Activated naive CD8-positive, alpha-beta T cell treated with anti-CD3 and anti-CD28 coated beads for 36 hours (primary cell): ENCODE measurements around the gene POLL. TPM values are rescaled to one million over a fixed set of nuclear protein-coding genes. Genes with fewer than 3 reads are reported as not detected.

Experiments used
- total RNA-seq, 2 experiments: library from RNA; stranded (reverse); gene quantifications; one replicate each; pipeline ENCODE4 v1.2.3, GENCODE V29; 2021

The POLL gene
- total RNA-seq, 2 experiments from 2014 or later: 27.4 to 28.6 TPM

Other genes starting within 250 kb of the POLL start
- gene BTRC, start 234.1 kb downstream of the POLL start, total RNA-seq: 10 to 100 TPM; 14.0 to 14.3 TPM
- 10 to 100 TPM; 20.4 to 22.9 TPM for gene DPCD, start 64 bp upstream of the POLL start, total RNA-seq
- 10 to 100 TPM; 29.5 to 34.0 TPM for gene FBXW4, start 106.9 kb upstream of the POLL start, total RNA-seq
- gene FGF8, start 187.9 kb upstream of the POLL start, total RNA-seq: not detected
- gene NPM3, start 195.2 kb upstream of the POLL start, total RNA-seq: 100 to 1,000 TPM; 255 to 260 TPM
- gene OGA, start 230.2 kb upstream of the POLL start, total RNA-seq: 100 to 1,000 TPM in 1 of 2 experiments, 10 to 100 TPM in 1; 92.2 to 100 TPM